Activated CD8-positive, alpha-beta memory T cell treated with anti-CD3 and anti-CD28 coated beads for 24 hours (primary cell): Measurements from ENCODE around the gene PAPLN.

Experiments
- DNase-seq: peaks from one replicate; pipeline ENCODE4 v3.0.0-alpha.2; 2020

PAPLN gene

DNA sequence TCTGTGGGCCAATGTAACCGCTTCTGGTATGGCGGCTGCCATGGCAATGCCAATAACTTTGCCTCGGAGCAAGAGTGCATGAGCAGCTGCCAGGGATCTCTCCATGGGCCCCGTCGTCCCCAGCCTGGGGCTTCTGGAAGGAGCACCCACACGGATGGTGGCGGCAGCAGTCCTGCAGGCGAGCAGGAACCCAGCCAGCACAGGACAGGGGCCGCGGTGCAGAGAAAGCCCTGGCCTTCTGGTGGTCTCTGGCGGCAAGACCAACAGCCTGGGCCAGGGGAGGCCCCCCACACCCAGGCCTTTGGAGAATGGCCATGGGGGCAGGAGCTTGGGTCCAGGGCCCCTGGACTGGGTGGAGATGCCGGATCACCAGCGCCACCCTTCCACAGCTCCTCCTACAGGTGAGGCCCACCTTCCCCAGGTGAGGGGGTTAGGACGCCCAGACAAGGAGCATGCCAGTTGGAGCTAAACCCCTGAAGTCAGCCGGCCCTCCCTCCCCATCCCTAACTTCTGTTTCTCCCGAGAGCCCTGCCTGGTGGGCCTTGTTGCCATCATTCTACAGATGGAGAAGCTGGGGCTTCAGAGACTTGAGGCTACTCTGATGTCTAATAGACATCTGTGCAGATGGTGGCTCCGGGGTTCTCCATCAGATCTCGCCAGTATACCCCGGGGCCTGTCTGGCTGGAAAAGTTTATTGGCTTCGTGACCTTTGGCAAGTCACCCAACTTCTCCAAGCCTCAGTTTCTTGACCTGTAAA is 25.3 kb downstream of the PAPLN start:
- DNase-seq = no peak

- DNase-seq = no peak
Measured at GRCh38 chr14:73263606-73264005, 26.3 kb downstream of the PAPLN start.

- DNase-seq = no peak
Measured at GRCh38 chr14:73264080-73264884, 27.0 kb downstream of the PAPLN start.

DNA sequence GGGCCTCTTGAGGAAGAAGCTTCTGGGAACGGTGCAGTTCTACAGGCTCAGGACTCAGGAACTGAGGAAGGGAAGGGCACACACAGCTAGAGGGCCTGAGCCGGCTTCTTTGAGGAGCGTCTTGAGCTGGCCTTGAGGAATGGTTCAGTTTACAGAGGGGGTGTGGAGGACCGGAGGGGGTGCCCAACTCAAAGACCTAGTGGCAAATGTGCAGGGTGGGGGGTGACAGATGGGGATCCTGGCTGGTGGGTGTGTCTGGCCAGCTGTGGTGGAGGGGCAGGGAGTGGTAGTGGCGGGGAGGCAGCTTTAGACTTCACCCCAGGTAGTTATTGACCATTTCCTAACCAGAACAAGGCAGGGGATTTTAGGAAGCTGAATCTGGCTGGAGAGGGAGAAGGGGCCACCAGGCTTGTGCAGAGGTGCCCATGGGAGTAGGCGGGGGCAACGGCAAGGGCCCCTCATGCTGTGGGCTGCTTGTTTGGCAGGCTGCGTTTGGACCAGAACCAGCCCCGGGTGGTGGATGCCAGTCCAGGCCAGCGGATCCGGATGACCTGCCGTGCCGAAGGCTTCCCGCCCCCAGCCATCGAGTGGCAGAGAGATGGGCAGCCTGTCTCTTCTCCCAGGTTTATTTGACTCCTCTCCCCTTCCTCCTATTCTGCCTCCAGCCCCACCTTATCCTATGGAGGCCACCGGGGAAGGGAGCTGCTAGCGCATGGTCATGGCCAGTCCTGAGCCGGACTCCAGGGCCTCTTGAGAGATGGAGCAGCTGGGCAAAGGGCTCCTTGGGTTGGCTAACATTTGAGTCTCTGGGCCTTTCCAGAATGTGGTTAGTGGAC is 27.8 kb downstream of the PAPLN start:
- no peak for DNase-seq

GRCh38 chr14:73265721-73266046 is 28.4 kb downstream of the PAPLN start:
- DNase-seq = no peak

DNA sequence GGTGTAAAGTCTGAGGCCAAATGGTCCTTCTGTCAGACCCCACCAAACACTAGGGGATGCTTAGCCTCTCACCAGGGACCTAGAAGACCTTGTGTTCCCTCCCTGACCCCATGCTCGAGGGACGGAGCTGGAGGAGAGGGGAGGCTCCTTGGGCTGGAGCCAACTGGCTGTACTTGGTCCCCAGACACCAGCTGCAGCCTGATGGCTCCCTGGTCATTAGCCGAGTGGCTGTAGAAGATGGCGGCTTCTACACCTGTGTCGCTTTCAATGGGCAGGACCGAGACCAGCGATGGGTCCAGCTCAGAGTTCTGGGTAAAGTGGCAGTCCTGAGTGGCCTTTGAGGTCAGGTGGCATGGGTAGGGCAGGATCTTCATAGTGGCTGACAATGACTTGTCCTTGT is 29.0 kb downstream of the PAPLN start:
- DNase-seq = no peak

DNA sequence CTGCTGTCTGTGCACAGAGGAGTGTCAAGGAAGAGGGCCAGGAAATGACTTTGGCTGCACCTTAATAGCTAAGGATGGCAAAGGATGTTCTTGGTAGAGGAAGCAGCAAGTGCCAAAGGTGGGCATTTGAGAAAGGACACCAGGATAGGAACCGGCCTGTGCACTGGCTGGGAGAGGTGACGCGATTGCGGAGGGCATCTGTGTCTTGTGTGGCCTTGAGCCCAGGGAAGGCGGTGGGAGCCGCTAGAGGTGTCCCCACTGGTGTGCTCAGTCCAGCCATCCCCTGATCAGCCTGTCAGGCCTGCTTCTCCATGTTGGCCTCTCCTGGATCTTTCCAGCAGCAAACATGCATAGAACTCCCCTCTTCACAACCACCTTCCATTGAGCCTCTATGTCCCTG is 30.2 kb downstream of the PAPLN start:
- no peak for DNase-seq

- DNase-seq = peak; percentile 62
Measured at GRCh38 chr14:73269729-73270531, 32.6 kb downstream of the PAPLN start.

DNA sequence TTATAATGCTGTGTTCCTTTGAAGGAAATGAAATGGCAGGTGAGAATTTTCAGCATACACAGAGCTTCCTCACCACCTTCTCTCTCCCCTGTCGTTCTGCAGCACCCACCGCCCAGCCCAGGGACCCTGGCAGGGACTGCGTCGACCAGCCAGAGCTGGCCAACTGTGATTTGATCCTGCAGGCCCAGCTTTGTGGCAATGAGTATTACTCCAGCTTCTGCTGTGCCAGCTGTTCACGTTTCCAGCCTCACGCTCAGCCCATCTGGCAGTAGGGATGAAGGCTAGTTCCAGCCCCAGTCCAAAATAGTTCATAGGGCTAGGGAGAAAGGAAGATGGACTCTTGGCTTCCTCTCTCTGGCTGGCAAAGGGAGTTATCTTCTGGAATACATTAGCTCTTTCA is 35.1 kb downstream of the PAPLN start:
- no peak for DNase-seq

GRCh38 chr14:73273799-73274198 is 36.5 kb downstream of the PAPLN start:
- no peak for DNase-seq

DNA sequence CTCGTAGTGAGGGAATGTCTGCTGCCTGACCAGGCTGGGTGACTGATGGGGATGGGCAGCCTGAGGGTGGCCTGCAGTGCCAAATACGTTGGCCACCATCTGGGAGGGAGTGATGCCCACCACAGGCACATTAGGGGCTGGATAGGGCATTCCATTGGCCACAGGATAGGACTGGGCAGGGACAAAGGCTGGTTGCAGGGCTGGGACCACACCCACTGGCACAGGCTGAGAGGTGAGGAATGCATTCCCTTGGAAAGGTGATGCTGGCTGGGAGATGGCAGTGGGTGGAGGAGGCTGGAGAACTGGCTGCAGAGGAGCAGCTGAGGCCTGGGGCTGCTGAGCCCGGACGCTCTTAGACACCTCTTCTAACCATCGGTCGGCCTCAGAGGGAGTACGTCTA is 39.5 kb downstream of the PAPLN start:
- no peak for DNase-seq

DNA sequence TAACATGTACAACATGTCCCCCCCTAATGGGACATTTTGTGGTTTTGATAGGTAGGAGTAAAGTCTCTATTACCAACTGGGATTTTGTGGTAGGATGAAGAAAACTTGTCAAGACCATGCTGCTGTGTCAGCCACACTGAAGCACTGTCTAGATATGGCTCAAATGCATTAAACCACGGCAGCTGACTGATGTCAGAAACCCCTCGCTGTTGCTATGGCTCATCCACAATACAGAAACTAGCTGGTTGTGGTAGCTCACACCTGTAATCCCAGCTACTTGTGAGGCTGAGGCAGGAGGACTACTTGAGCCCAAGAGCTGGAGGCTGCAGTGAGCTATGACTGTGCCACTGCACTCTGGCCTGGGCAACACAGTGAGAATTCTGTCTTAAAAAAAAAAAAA is 40.1 kb downstream of the PAPLN start:
- DNase-seq = no peak

GRCh38 chr14:73280903-73281302 is 43.6 kb downstream of the PAPLN start:
- no peak for DNase-seq

DNA sequence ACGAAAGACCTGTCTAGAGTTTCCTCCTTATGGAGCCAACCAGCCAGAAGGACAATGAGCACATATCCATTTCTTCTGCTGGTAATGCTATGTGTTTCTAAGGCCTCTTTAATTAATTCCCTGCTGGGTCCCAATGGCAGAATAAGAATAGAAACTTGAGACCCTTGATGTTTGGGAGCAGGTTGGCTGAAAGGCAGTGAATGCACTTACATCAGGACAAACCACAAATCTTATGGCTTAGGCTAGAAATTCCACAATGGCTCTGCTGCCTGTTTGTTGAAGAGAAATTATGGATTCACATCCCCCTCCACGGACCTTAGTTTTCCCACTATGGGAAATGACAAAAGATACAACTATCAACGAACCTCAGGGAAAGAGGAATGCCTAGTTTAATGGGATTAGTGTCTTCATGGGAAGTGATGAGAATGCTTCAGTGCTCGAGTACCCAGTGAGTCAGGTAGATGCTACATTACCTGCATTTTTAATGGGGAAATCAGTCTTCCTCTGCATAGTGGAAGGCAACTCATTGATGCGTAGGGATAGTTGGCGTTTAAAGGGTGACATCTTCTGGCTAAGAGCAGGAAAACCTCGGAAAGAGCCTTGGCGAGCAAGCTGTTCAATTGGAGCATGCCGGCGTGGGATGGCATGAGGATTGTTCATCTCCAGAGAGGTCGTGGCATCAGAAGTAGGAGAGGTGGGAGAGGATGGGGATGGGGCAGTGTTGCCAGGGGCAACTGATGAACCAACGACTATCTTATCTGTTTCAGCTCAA is 46.5 kb downstream of the PAPLN start:
- DNase-seq = no peak

GRCh38 chr14:73285979-73286378 is 48.7 kb downstream of the PAPLN start:
- DNase-seq = no peak

DNA sequence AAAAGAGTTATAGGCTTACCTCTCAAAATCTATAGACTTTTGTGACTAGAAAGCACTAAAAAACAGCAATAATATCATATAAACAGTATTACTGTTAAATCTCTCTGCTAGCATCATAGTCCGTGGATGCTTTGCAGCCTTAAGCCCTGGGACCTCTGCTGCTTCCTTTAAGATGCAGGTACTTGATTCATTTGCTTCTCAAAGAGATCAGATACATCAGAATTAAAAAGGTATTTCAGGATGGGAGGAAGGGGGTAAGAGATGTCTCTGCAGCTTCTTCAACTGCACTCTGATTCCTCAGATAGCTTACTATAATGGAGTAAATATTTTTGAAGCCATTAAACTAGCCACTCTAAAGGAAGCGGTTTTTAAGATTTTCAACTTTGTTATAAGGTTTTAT is 49.3 kb downstream of the PAPLN start:
- no peak for DNase-seq

GRCh38 chr14:73287071-73287470 is 49.8 kb downstream of the PAPLN start:
- no peak for DNase-seq

GRCh38 chr14:73289308-73289707 is 52.0 kb downstream of the PAPLN start:
- no peak for DNase-seq

DNA sequence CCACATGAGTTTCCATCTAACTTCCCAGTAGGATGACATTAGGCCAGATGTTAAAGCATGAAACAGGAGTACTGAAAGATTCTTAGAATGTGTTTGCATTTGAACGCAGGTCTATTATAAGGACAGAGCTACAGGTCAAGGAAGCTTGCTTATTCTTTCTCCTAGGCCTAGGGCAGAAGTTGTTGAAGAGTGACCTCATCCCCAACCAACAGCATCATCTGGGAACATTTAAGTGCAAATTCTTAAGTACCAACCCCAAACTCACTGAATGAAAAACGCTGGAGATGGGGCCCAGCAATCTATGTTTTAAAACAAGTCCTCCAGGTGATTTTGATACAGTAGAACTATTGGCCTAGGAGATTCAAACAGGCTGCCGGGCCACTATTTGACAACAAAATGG is 52.4 kb downstream of the PAPLN start:
- no peak for DNase-seq

- no peak for DNase-seq
Measured at GRCh38 chr14:73290279-73290678, 53.0 kb downstream of the PAPLN start.

DNA sequence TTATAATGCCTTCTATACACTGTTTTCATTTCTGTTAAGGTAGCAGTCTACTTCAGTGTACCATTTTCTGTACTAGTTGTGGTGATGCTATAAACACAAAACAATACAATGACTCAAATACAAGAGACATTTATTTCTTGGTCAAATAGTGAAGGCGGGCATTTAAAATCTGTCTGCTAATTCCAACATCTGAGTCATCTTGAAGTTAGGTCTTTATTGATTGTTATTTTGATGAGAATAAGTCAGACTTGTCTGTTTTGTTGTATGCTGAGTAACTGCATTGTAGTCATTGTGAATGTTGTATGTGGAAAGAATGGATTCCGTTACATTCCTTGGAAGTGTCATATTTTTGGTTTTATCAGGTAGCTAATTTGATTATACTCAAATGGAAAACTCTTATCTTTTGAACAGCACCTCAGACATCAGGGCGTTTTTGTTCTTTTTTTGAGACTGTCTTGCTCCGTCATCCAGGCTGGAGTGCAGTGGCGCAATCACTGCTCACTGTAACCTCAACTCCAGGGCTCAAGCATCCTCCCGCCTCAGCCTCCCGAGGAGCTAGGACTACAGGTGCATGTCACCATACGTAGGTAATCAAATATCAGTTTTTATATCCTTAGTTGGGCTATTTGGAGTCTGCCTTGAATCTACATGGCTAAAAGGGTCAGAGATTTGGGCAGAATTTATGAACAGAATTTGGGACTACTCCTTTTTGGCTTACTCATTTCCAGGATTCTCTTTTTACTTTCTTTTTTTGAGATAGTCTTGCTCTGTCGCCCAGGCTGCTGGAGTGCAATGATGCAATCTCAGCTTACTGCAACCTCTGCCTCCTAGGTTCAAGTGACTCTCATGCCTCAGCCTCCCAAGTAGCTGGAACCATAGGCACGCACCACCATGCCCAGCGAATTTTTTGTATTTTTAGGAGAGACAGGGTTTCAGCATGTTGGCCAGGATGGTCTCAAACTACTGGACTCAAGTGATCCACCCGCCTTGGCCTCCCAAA is 56.8 kb downstream of the PAPLN start:
- no peak for DNase-seq
